Activated CD4-positive, CD25-positive, alpha-beta regulatory T cell treated with anti-CD3 and anti-CD28 coated beads, Interleukin-2, amount 50 U/mL, for 72 hours (primary cell): Measurements from ENCODE around the gene MBD6.

Source experiments
- DNase-seq: peaks from one replicate; pipeline ENCODE4 v3.0.0; 2021

The MBD6 gene

GRCh38 chr12:57530396-57531142 is 7.9 kb downstream of the MBD6 start:
- no peak for DNase-seq

GRCh38 chr12:57531836-57532235 is 9.2 kb downstream of the MBD6 start:
- DNase-seq = no peak

GRCh38 chr12:57533108-57533507 is 10.5 kb downstream of the MBD6 start:
- no peak for DNase-seq

- no peak for DNase-seq
Measured at GRCh38 chr12:57534250-57534649, 11.6 kb downstream of the MBD6 start.

- DNase-seq = no peak
Measured at GRCh38 chr12:57534991-57535543, 12.4 kb downstream of the MBD6 start.

GRCh38 chr12:57535764-57536596 is 13.4 kb downstream of the MBD6 start:
- DNase-seq = no peak

GRCh38 chr12:57536597-57536942 is 13.9 kb downstream of the MBD6 start:
- DNase-seq = no peak

GRCh38 chr12:57539134-57539768 is 16.6 kb downstream of the MBD6 start:
- DNase-seq = no peak

- no peak for DNase-seq
Measured at GRCh38 chr12:57541001-57541400, 18.4 kb downstream of the MBD6 start.

GRCh38 chr12:57541717-57542116 is 19.1 kb downstream of the MBD6 start:
- no peak for DNase-seq

- DNase-seq = no peak
Measured at GRCh38 chr12:57543581-57543980, 21.0 kb downstream of the MBD6 start.

- no peak for DNase-seq
Measured at GRCh38 chr12:57545809-57546437, 23.3 kb downstream of the MBD6 start.

- DNase-seq = peak; percentile 88
Measured at GRCh38 chr12:57546438-57547287, 24.0 kb downstream of the MBD6 start, which contains the start of gene DCTN2. DCTN2 (minus strand) TSS chr12:57547192; CDS start chr12:57547063, 129 bp downstream.

GRCh38 chr12:57547288-57548012 is 24.8 kb downstream of the MBD6 start:
- DNase-seq = no peak

GRCh38 chr12:57548013-57548315 is 25.3 kb downstream of the MBD6 start:
- no peak for DNase-seq

- DNase-seq = no peak
Measured at GRCh38 chr12:57548488-57548887, 25.9 kb downstream of the MBD6 start.

GRCh38 chr12:57549203-57549908 is 26.7 kb downstream of the MBD6 start:
- DNase-seq = no peak

GRCh38 chr12:57549909-57550640 is 27.5 kb downstream of the MBD6 start, which contains the start of gene KIF5A:
KIF5A (plus strand) TSS chr12:57550044; CDS start chr12:57550272, 228 bp downstream.
- DNase-seq = peak; percentile 65

- DNase-seq = no peak
Measured at GRCh38 chr12:57550641-57551549, 28.3 kb downstream of the MBD6 start.
